Liver (tissue), 9 donors: Measurements from ENCODE around the gene SPTLC2. TPM values are rescaled to one million over a fixed set of nuclear protein-coding genes. Genes with fewer than 3 reads are reported as not detected.

Experiments used
- DNase-seq: peaks from one replicate; pipeline ENCODE4 v3.0.0-alpha.2; 2017; ENCODE audit warnings: low spot score
- H3K27ac ChIP-seq, 2 donors: one replicate each; pipeline ENCODE4 v1.7.0; 2013; ENCODE audit warnings: inconsistent platforms in 2 of 2, low read length in 2 of 2, control low read depth in 1 of 2, low read depth in 1 of 2, mild to moderate bottlenecking in 1 of 2
- H3K27me3 ChIP-seq, 4 donors: one replicate each; pipeline versions ENCODE4 v1.6.1 to v1.7.0; 2013; ENCODE audit warnings: low read length in 3 of 4, inconsistent platforms in 1 of 4, mild to moderate bottlenecking in 1 of 4, moderate library complexity in 1 of 4; ENCODE audit not compliant: control insufficient read depth in 4 of 4, insufficient read depth in 4 of 4
- H3K36me3 ChIP-seq, 4 donors: one replicate each; pipeline versions ENCODE4 v1.6.1 to v1.7.0; 2013; ENCODE audit warnings: low read length in 3 of 4, mild to moderate bottlenecking in 3 of 4, low read depth in 1 of 4, moderate library complexity in 1 of 4; ENCODE audit not compliant: control insufficient read depth in 4 of 4, insufficient read depth in 3 of 4
- H3K4me1 ChIP-seq, 4 donors: one replicate each; pipeline versions ENCODE4 v1.6.1 to v1.7.0; 2013; ENCODE audit warnings: low read length in 3 of 4, mild to moderate bottlenecking in 3 of 4, moderate library complexity in 1 of 4; ENCODE audit not compliant: control insufficient read depth in 4 of 4, insufficient read depth in 4 of 4
- H3K4me3 ChIP-seq, 3 donors: one replicate each; pipeline versions ENCODE4 v1.6.1 to v1.7.0; 2013; ENCODE audit warnings: low read length in 3 of 3, control low read depth in 1 of 3, low read depth in 1 of 3, mild to moderate bottlenecking in 1 of 3
- H3K9ac ChIP-seq, 2 donors: one replicate each; pipeline ENCODE4 v1.7.0; 2013; ENCODE audit warnings: low read length in 2 of 2, mild to moderate bottlenecking in 2 of 2, moderate library complexity in 2 of 2, control low read depth in 1 of 2, low read depth in 1 of 2
- H3K9me3 ChIP-seq, 4 donors: one replicate each; pipeline versions ENCODE4 v1.6.1 to v1.7.0; 2013; ENCODE audit warnings: low read length in 3 of 4; ENCODE audit not compliant: control insufficient read depth in 4 of 4
- ATF3 ChIP-seq: IDR thresholded peaks from 2 replicates; pipeline ENCODE4 v1.6.1; 2016; ENCODE audit warnings: antibody characterized with exemption
- EGR1 ChIP-seq, 2 donors: IDR thresholded peaks; 2 replicates each; pipeline ENCODE4 v1.6.1; 2016 to 2018; ENCODE audit warnings: antibody characterized with exemption in 2 of 2, low read depth in 2 of 2
- GABPA ChIP-seq, 2 donors: IDR thresholded peaks in 1 of 2; conservative IDR thresholded peaks in 1 of 2; 2 replicates each; pipeline ENCODE4 v1.6.1; 2016; ENCODE audit warnings: antibody characterized with exemption in 2 of 2, mild to moderate bottlenecking in 1 of 2, moderate library complexity in 1 of 2
- HNF4A ChIP-seq, 2 donors: conservative IDR thresholded peaks; 2 replicates each; pipeline ENCODE4 v1.6.1; 2016; ENCODE audit warnings: antibody characterized with exemption in 2 of 2, mild to moderate bottlenecking in 2 of 2
- MAX ChIP-seq: IDR thresholded peaks from 2 replicates; pipeline ENCODE4 v1.6.1; 2016; ENCODE audit warnings: antibody characterized with exemption
- NR2F2 ChIP-seq: IDR thresholded peaks from 2 replicates; pipeline ENCODE4 v1.6.1; 2016; ENCODE audit warnings: antibody characterized with exemption
- RAD21 ChIP-seq, 2 donors: IDR thresholded peaks; 2 replicates each; pipeline ENCODE4 v1.6.1; 2016; ENCODE audit warnings: antibody characterized with exemption in 2 of 2, mild to moderate bottlenecking in 2 of 2
- RXRA ChIP-seq, 2 donors: IDR thresholded peaks; 2 replicates each; pipeline ENCODE4 v1.6.1; 2017 to 2018; ENCODE audit warnings: antibody characterized with exemption in 2 of 2, mild to moderate bottlenecking in 1 of 2
- SP1 ChIP-seq: IDR thresholded peaks from 2 replicates; pipeline ENCODE4 v1.6.1; 2018; ENCODE audit warnings: antibody characterized with exemption, mild to moderate bottlenecking
- TAF1 ChIP-seq: conservative IDR thresholded peaks from 2 replicates; pipeline ENCODE4 v1.6.1; 2016; ENCODE audit warnings: antibody characterized with exemption, mild to moderate bottlenecking
- polyA plus RNA-seq, 2 donors: library from polyadenylated mRNA; stranded (reverse) in 1 of 2; unstranded in 1 of 2; fragments of 200-250 nt in 1 of 2; fragments of >200 nt in 1 of 2; fragmentation: Nextera tagmentation in 1 of 2; extraction: Ambion mirVana in 1 of 2; gene quantifications; one replicate each; pipeline versions ENCODE4 v1.2.1 to v1.2.3, GENCODE V29; 2013 to 2015
- total RNA-seq, 2 donors: library from RNA; depleted of rRNA; stranded (reverse); fragments of >200 nt; gene quantifications; one replicate each; pipeline ENCODE4 v1.2.3, GENCODE V29; 2014
- TF ChIP-seq, protein P1 (sequence below): IDR thresholded peaks from 2 replicates; pipeline ENCODE4 v1.6.1; 2016; ENCODE audit warnings: antibody characterized with exemption
- TF ChIP-seq, protein P2 (sequence below): fragments of 150-350 bp; IDR thresholded peaks from 2 replicates; pipeline ENCODE4 v1.5.1; 2017; ENCODE audit warnings: improper control_type of control experiment, low read depth, low read length; ENCODE audit not compliant: missing input control
- TF ChIP-seq, protein P3 (sequence below): IDR thresholded peaks from 2 replicates; pipeline ENCODE4 v1.6.1; 2016; ENCODE audit warnings: antibody characterized with exemption, mild to moderate bottlenecking
- donor health status: healthy.
- donor health status: healthy.
- donor health status: healthy.
- donor health status: healthy.
- donor health status: healthy.

Gene SPTLC2
- total and polyA plus RNA-seq, 4 donors = 3.9 to 19.2 (median 9.9) TPM

DNA sequence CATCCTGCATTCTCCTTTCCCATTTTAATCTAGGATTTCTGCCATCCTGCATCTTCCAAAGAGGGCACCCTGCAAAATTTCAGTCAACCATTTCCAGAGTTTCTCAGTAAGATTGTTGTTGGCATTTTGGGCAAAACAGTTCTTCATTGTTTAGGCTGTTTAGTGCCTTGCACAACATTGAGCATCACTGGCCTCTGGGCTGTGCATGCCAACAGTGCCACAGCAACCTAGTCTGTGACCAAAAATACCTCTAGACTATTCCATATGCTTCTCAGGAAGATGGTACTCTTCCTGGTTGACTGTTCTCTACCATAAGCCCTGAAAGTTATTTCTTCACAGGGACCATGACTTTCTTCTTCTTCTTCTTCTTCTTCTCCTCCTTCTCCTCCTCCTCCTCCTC, 85.4 kb downstream of the SPTLC2 start (continued):
- TF ChIP-seq, protein P1, sequence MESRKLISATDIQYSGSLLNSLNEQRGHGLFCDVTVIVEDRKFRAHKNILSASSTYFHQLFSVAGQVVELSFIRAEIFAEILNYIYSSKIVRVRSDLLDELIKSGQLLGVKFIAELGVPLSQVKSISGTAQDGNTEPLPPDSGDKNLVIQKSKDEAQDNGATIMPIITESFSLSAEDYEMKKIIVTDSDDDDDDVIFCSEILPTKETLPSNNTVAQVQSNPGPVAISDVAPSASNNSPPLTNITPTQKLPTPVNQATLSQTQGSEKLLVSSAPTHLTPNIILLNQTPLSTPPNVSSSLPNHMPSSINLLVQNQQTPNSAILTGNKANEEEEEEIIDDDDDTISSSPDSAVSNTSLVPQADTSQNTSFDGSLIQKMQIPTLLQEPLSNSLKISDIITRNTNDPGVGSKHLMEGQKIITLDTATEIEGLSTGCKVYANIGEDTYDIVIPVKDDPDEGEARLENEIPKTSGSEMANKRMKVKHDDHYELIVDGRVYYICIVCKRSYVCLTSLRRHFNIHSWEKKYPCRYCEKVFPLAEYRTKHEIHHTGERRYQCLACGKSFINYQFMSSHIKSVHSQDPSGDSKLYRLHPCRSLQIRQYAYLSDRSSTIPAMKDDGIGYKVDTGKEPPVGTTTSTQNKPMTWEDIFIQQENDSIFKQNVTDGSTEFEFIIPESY = no peak
- TF ChIP-seq RXRA (IDR thresholded peaks at IDR 0.05) = no peak
- TF ChIP-seq, protein P2, sequence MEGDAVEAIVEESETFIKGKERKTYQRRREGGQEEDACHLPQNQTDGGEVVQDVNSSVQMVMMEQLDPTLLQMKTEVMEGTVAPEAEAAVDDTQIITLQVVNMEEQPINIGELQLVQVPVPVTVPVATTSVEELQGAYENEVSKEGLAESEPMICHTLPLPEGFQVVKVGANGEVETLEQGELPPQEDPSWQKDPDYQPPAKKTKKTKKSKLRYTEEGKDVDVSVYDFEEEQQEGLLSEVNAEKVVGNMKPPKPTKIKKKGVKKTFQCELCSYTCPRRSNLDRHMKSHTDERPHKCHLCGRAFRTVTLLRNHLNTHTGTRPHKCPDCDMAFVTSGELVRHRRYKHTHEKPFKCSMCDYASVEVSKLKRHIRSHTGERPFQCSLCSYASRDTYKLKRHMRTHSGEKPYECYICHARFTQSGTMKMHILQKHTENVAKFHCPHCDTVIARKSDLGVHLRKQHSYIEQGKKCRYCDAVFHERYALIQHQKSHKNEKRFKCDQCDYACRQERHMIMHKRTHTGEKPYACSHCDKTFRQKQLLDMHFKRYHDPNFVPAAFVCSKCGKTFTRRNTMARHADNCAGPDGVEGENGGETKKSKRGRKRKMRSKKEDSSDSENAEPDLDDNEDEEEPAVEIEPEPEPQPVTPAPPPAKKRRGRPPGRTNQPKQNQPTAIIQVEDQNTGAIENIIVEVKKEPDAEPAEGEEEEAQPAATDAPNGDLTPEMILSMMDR = no peak
- TF ChIP-seq EGR1 (IDR thresholded peaks at IDR 0.05; ENCODE audit: low read depth in 2 of 2) = no peak
- no peak for TF ChIP-seq SP1
- TF ChIP-seq ATF3 = no peak
- TF ChIP-seq MAX = no peak
- no peak for TF ChIP-seq RAD21 (IDR thresholded peaks at IDR 0.05)

DNA sequence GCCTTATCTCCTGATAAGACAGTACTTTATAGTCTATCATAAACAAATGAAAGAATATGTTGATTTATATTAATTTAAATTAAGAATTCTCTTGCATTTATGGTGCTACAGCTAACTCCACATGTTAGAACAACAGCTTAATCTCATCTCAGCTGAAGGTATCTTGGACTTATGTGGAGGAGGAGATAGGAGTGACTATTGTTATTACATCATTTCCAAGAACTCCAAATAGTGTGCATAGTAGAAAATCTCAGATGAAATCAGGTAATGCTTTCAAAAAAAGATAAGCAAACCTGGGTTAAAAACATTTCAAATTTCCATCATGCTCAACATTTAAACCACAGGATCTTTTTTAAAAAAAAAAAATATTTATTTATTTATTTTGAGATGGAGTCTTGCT, 86.5 kb downstream of the SPTLC2 start:
- no peaks in the 10 kb centered on the region for H3K4me1 ChIP-seq
- no peaks in the 10 kb centered on the region for H3K27me3 ChIP-seq
- no peaks in the 10 kb centered on the region for H3K9me3 ChIP-seq
- H3K36me3 ChIP-seq = no peaks in the 10 kb centered on the region
- no peak for DNase-seq
- TF ChIP-seq MAX (no peak), NR2F2 (no peak), TAF1 (no peak), EGR1 (IDR thresholded peaks at IDR 0.05; ENCODE audit: low read depth in 2 of 2) (no peak), RXRA (IDR thresholded peaks at IDR 0.05) (no peak), HNF4A (conservative IDR thresholded peaks at IDR 0.05) (no peak), RAD21 (IDR thresholded peaks at IDR 0.05) (no peak), GABPA (IDR thresholded peaks at IDR 0.05 in 1 of 2, conservative IDR thresholded peaks at IDR 0.05 in 1 of 2) (no peak), SP1 (no peak)
- TF ChIP-seq, protein P3, sequence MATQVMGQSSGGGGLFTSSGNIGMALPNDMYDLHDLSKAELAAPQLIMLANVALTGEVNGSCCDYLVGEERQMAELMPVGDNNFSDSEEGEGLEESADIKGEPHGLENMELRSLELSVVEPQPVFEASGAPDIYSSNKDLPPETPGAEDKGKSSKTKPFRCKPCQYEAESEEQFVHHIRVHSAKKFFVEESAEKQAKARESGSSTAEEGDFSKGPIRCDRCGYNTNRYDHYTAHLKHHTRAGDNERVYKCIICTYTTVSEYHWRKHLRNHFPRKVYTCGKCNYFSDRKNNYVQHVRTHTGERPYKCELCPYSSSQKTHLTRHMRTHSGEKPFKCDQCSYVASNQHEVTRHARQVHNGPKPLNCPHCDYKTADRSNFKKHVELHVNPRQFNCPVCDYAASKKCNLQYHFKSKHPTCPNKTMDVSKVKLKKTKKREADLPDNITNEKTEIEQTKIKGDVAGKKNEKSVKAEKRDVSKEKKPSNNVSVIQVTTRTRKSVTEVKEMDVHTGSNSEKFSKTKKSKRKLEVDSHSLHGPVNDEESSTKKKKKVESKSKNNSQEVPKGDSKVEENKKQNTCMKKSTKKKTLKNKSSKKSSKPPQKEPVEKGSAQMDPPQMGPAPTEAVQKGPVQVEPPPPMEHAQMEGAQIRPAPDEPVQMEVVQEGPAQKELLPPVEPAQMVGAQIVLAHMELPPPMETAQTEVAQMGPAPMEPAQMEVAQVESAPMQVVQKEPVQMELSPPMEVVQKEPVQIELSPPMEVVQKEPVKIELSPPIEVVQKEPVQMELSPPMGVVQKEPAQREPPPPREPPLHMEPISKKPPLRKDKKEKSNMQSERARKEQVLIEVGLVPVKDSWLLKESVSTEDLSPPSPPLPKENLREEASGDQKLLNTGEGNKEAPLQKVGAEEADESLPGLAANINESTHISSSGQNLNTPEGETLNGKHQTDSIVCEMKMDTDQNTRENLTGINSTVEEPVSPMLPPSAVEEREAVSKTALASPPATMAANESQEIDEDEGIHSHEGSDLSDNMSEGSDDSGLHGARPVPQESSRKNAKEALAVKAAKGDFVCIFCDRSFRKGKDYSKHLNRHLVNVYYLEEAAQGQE = no peak
- TF ChIP-seq, protein P2 = no peak
- TF ChIP-seq, protein P1 = no peak
- H3K4me3 ChIP-seq = no peak overlapping the region
- no peak overlapping the region for H3K27ac ChIP-seq
- no peak overlapping the region for H3K9ac ChIP-seq
